HepG2 (cell line): ENCODE measurements around the gene ING5. TPM values are rescaled to one million over a fixed set of nuclear protein-coding genes. Genes with fewer than 3 reads are reported as not detected.
A peak's percentile ranks its signal among the peaks of the same experiment; 100 is the strongest.

Source experiments
- ASH2L ChIP-seq: fragments of 300-600, 200-600 bp; sonication (generic); IDR thresholded peaks from 2 replicates; pipeline ENCODE4 v1.7.0; 2017; ENCODE audit warnings: low read depth, mild to moderate bottlenecking, moderate library complexity, mixed read lengths, low read length; ENCODE audit not compliant: insufficient read length
- CHD2 ChIP-seq: IDR thresholded peaks from 2 replicates; pipeline ENCODE4 v1.6.1; 2011; ENCODE audit warnings: low read depth, low read length, improper control_type of control experiment
- CREM ChIP-seq, 2 experiments: sonication (generic) in 1 of 2; formaldehyde crosslinking in 1 of 2; IDR thresholded peaks; 2 replicates each; pipeline versions ENCODE4 v1.4.0 to v1.6.1; 2016 to 2020; ENCODE audit warnings: antibody characterized with exemption in 1 of 2, mild to moderate bottlenecking in 1 of 2, missing genetic modification reagents in 1 of 2
- FIP1L1 ChIP-seq: fragments of 200-400 bp; formaldehyde crosslinking; IDR thresholded peaks from 2 replicates; pipeline ENCODE4 v1.6.1; 2018; ENCODE audit warnings: low read depth, mild to moderate bottlenecking, low read length, moderate library complexity, borderline replicate concordance; ENCODE audit not compliant: insufficient read depth
- KAT7 ChIP-seq: IDR thresholded peaks from 2 replicates; pipeline ENCODE4 v1.6.1; 2018; ENCODE audit warnings: borderline replicate concordance, missing compliant biosample characterization
- KDM5A ChIP-seq: fragments of 200-600 bp; sonication (generic); IDR thresholded peaks from 2 replicates; pipeline ENCODE4 v1.7.0; 2018; ENCODE audit warnings: antibody characterized with exemption, mild to moderate bottlenecking, low read length, borderline replicate concordance
- NR1H2 ChIP-seq: sonication (generic); formaldehyde crosslinking; IDR thresholded peaks from 2 replicates; pipeline ENCODE4 v1.8.1; 2022; ENCODE audit warnings: low read depth, missing genetic modification reagents, borderline replicate concordance
- RFXAP ChIP-seq: sonication (generic); formaldehyde crosslinking; IDR thresholded peaks from 2 replicates; pipeline ENCODE4 v1.4.0; 2020; ENCODE audit warnings: missing genetic modification reagents, borderline replicate concordance
- SP2 ChIP-seq: sonication (generic); formaldehyde crosslinking; IDR thresholded peaks from 2 replicates; pipeline ENCODE4 v1.5.1; 2020; ENCODE audit warnings: mild to moderate bottlenecking, missing genetic modification reagents
- SP5 ChIP-seq: IDR thresholded peaks from 2 replicates; pipeline ENCODE4 v1.6.1; 2016; ENCODE audit warnings: low read depth, borderline replicate concordance
- SUZ12 ChIP-seq: fragments of 150-350 bp; IDR thresholded peaks from 2 replicates; pipeline ENCODE4 v1.6.1; 2014; ENCODE audit warnings: low read depth, low read length
- TCF7 ChIP-seq: sonication (generic); IDR thresholded peaks from 2 replicates; pipeline ENCODE4 v1.6.1; 2016; ENCODE audit warnings: antibody characterized with exemption, low read depth
- ZEB1 ChIP-seq: IDR thresholded peaks from 2 replicates; pipeline ENCODE4 v1.6.1; 2012; ENCODE audit warnings: mild to moderate bottlenecking, low read depth, inconsistent platforms; ENCODE audit not compliant: insufficient replicate concordance
- ZNF232 ChIP-seq: sonication (generic); formaldehyde crosslinking; IDR thresholded peaks from 2 replicates; pipeline ENCODE4 v1.4.0; 2020; ENCODE audit warnings: missing genetic modification reagents, borderline replicate concordance
- ZNF383 ChIP-seq: sonication (generic); formaldehyde crosslinking; IDR thresholded peaks from 2 replicates; pipeline ENCODE4 v1.4.0; 2020; ENCODE audit warnings: missing genetic modification reagents, mild to moderate bottlenecking, borderline replicate concordance
- ZNF530 ChIP-seq: sonication (generic); formaldehyde crosslinking; IDR thresholded peaks from 2 replicates; pipeline ENCODE4 v1.5.0; 2020; ENCODE audit warnings: low read depth, mild to moderate bottlenecking, missing genetic modification reagents
- ZNF773 ChIP-seq: sonication (generic); formaldehyde crosslinking; IDR thresholded peaks from 2 replicates; pipeline ENCODE4 v1.4.0; 2020; ENCODE audit warnings: missing genetic modification reagents, borderline replicate concordance
- polyA plus RNA-seq, 8 experiments: library from polyadenylated mRNA; depleted of rRNA in 3 of 8; stranded (reverse) in 7 of 8; unstranded in 1 of 8; fragments of >200 nt; fragmentation: Illumina TruSeq in 4 of 8; extraction: Trizol in 4 of 8; gene quantifications; 2 replicates each; pipeline versions ENCODE4 v1.2.1 to v1.2.3, GENCODE V29; 2011 to 2016; ENCODE audit warnings: low read depth in 4 of 8, missing spikeins in 1 of 8, mixed read lengths in 1 of 8; ENCODE audit not compliant: insufficient read depth in 1 of 8
- total RNA-seq, 5 experiments: library from RNA; depleted of rRNA; stranded (reverse); fragments of >200 nt; fragmentation: Illumina TruSeq; extraction: Trizol; gene quantifications; 2 replicates each; pipeline ENCODE4 v1.2.3, GENCODE V29; 2016; ENCODE audit warnings: low read depth in 1 of 5
- TF ChIP-seq, protein P1 (sequence below): sonication (generic); formaldehyde crosslinking; IDR thresholded peaks from 2 replicates; pipeline ENCODE4 v1.4.0; 2020; ENCODE audit warnings: missing genetic modification reagents
- TF ChIP-seq, protein P2 (sequence below): sonication (generic); formaldehyde crosslinking; IDR thresholded peaks from 2 replicates; pipeline ENCODE4 v1.4.0; 2020; ENCODE audit warnings: missing genetic modification reagents, borderline replicate concordance
- TF ChIP-seq, protein P3 (sequence below): sonication (generic); formaldehyde crosslinking; IDR thresholded peaks from 2 replicates; pipeline ENCODE4 v1.4.0; 2020; ENCODE audit warnings: missing genetic modification reagents

Gene ING5
- total and polyA plus RNA-seq, 2 of the 13 experiments (the other 11 are each of a cell fraction or from before 2014, with no cell fraction given), result 61.9 to 71.9 TPM

DNA sequence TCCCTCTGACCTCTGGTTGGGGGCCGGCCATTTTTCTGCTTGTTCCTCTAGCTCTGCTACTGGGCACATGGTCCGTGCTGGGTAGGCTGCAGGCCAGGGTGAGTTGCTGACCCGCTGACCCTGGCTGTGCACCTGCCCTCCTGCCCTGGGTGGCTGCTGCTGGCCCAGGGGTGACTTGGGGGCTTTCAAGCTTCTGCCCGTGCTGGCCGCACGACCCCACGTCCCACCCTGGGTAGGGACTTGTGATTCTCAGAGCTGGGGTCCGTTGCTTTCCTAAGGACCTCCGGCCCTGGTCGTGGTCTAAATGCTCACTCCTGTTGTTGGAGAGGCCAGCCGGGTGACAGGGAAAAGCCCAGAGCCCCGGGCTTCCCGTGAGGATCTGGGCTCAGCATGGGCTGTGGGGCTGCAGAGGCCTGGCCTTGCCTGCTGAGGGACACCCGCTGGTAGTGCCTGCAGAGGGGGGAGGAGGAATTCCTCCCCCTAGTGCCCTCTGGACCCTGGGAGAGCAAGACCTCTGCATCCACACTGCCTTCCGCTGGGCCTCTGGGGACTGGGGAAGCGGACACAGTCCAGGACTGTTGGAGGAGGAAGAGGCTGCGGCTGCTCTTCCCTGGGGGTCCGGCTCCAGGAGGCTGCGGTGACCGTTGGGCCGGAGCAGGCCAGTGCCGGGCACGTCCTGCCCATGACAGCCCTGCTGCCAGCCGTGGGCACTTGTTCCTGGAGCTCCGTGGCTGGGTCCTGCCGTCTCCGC lies 68.5 kb downstream of the ING5 start (continued):
- TF ChIP-seq, protein P1, sequence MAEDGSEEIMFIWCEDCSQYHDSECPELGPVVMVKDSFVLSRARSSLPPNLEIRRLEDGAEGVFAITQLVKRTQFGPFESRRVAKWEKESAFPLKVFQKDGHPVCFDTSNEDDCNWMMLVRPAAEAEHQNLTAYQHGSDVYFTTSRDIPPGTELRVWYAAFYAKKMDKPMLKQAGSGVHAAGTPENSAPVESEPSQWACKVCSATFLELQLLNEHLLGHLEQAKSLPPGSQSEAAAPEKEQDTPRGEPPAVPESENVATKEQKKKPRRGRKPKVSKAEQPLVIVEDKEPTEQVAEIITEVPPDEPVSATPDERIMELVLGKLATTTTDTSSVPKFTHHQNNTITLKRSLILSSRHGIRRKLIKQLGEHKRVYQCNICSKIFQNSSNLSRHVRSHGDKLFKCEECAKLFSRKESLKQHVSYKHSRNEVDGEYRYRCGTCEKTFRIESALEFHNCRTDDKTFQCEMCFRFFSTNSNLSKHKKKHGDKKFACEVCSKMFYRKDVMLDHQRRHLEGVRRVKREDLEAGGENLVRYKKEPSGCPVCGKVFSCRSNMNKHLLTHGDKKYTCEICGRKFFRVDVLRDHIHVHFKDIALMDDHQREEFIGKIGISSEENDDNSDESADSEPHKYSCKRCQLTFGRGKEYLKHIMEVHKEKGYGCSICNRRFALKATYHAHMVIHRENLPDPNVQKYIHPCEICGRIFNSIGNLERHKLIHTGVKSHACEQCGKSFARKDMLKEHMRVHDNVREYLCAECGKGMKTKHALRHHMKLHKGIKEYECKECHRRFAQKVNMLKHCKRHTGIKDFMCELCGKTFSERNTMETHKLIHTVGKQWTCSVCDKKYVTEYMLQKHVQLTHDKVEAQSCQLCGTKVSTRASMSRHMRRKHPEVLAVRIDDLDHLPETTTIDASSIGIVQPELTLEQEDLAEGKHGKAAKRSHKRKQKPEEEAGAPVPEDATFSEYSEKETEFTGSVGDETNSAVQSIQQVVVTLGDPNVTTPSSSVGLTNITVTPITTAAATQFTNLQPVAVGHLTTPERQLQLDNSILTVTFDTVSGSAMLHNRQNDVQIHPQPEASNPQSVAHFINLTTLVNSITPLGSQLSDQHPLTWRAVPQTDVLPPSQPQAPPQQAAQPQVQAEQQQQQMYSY (CRISPR knock-in tag), result peak; percentile 51; the same call in 1 of the 2 replicates
- TF ChIP-seq ZNF232 (CRISPR knock-in tag) (peak; percentile 78; the same call in 1 of the 2 replicates), ZNF773 (CRISPR knock-in tag) (peak; percentile 29; the same call in 1 of the 2 replicates), KDM5A (no peak; the same call in 1 of the 2 replicates), ZEB1 (peak; percentile 35), SP5 (CRISPR knock-in tag) (peak; percentile 86), SUZ12 (no peak), SP2 (CRISPR knock-in tag) (no peak; the same call in 1 of the 2 replicates), CREM (IDR thresholded peaks at IDR 0.05) (0 out of 2 replicates have a peak, but pooled peaks have one; percentile 28), CREM (CRISPR knock-in tag; IDR thresholded peaks at IDR 0.05) (no peak), CHD2 (0 out of 2 replicates have a peak, but pooled peaks have one; percentile 48), NR1H2 (CRISPR knock-in tag) (peak; percentile 94; the same call in 1 of the 2 replicates), TCF7 (no peak), ASH2L (peak; percentile 89), ZNF530 (no peak), FIP1L1 (peak; percentile 80; the same call in 1 of the 2 replicates), ZNF383 (CRISPR knock-in tag) (no peak), RFXAP (CRISPR knock-in tag) (peak; percentile 87; the same call in 1 of the 2 replicates), KAT7 (CRISPR knock-in tag) (no peak; the same call in 1 of the 2 replicates)
- TF ChIP-seq, protein P2, sequence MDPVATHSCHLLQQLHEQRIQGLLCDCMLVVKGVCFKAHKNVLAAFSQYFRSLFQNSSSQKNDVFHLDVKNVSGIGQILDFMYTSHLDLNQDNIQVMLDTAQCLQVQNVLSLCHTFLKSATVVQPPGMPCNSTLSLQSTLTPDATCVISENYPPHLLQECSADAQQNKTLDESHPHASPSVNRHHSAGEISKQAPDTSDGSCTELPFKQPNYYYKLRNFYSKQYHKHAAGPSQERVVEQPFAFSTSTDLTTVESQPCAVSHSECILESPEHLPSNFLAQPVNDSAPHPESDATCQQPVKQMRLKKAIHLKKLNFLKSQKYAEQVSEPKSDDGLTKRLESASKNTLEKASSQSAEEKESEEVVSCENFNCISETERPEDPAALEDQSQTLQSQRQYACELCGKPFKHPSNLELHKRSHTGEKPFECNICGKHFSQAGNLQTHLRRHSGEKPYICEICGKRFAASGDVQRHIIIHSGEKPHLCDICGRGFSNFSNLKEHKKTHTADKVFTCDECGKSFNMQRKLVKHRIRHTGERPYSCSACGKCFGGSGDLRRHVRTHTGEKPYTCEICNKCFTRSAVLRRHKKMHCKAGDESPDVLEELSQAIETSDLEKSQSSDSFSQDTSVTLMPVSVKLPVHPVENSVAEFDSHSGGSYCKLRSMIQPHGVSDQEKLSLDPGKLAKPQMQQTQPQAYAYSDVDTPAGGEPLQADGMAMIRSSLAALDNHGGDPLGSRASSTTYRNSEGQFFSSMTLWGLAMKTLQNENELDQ (CRISPR knock-in tag), result peak; percentile 92; the same call in 1 of the 2 replicates
- TF ChIP-seq, protein P3, sequence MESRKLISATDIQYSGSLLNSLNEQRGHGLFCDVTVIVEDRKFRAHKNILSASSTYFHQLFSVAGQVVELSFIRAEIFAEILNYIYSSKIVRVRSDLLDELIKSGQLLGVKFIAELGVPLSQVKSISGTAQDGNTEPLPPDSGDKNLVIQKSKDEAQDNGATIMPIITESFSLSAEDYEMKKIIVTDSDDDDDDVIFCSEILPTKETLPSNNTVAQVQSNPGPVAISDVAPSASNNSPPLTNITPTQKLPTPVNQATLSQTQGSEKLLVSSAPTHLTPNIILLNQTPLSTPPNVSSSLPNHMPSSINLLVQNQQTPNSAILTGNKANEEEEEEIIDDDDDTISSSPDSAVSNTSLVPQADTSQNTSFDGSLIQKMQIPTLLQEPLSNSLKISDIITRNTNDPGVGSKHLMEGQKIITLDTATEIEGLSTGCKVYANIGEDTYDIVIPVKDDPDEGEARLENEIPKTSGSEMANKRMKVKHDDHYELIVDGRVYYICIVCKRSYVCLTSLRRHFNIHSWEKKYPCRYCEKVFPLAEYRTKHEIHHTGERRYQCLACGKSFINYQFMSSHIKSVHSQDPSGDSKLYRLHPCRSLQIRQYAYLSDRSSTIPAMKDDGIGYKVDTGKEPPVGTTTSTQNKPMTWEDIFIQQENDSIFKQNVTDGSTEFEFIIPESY (CRISPR knock-in tag), result peak; percentile 64; the same call in 1 of the 2 replicates
